SU-DHL-6 (cell line): ENCODE results near the gene MBD5.

Source experiments
- H2AFZ ChIP-seq: fragments of 200-600 bp; sonication (generic); 2 replicates; pipeline ENCODE4 v1.6.1; 2014; ENCODE audit warnings: low read depth, mild to moderate bottlenecking, moderate library complexity, mixed read lengths, antibody characterized with exemption, low read length; ENCODE audit not compliant: severe bottlenecking
- H3F3A ChIP-seq: fragments of 200-600 bp; shearing (Covaris generic); 2 replicates; pipeline ENCODE4 v1.6.0; 2016; ENCODE audit warnings: antibody characterized with exemption, mild to moderate bottlenecking; ENCODE audit not compliant: insufficient read depth
- H3K27ac ChIP-seq: fragments of 200-600 bp; sonication (generic); 2 replicates; pipeline ENCODE4 v1.5.1; 2016; ENCODE audit warnings: low read depth, mild to moderate bottlenecking, low read length, moderate library complexity, mixed read lengths
- H3K27me3 ChIP-seq: fragments of 200-600 bp; sonication (generic), shearing (Covaris generic); 2 replicates; pipeline ENCODE4 v1.6.0; 2014; ENCODE audit warnings: mild to moderate bottlenecking, low read length
- H3K36me3 ChIP-seq: fragments of 200-600 bp; sonication (generic); 2 replicates; pipeline ENCODE4 v1.6.1; 2014; ENCODE audit warnings: mild to moderate bottlenecking, low read length, mixed read lengths
- H3K4me2 ChIP-seq: fragments of 300-600, 200-600 bp; shearing (Covaris generic), sonication (generic); 2 replicates; pipeline ENCODE4 v1.6.0; 2014; ENCODE audit warnings: low read length, low read depth, mild to moderate bottlenecking; ENCODE audit not compliant: poor library complexity, severe bottlenecking
- H3K4me3 ChIP-seq: fragments of 200-600 bp; sonication (generic); 2 replicates; pipeline ENCODE4 v1.5.1; 2014; ENCODE audit warnings: antibody characterized with exemption, low read length, mild to moderate bottlenecking, mixed read lengths; ENCODE audit not compliant: insufficient read depth, poor library complexity, severe bottlenecking
- H3K79me2 ChIP-seq: fragments of 200-600 bp; sonication (generic); 2 replicates; pipeline ENCODE4 v1.6.1; 2014; ENCODE audit warnings: mild to moderate bottlenecking, low read length, moderate library complexity; ENCODE audit not compliant: insufficient read depth
- H3K9ac ChIP-seq: fragments of 200-600 bp; sonication (generic); 2 replicates; pipeline ENCODE4 v1.7.0; 2014; ENCODE audit warnings: mild to moderate bottlenecking, low read length
- H3K9me2 ChIP-seq: fragments of 200-600 bp; sonication (generic); replicated peaks from 2 replicates; pipeline ENCODE4 v1.6.1; 2014; ENCODE audit warnings: low read length; ENCODE audit not compliant: insufficient read depth
- H3K9me3 ChIP-seq: fragments of 200-600 bp; sonication (generic); 2 replicates; pipeline ENCODE4 v1.6.1; 2014; ENCODE audit warnings: low read length, mixed read lengths; ENCODE audit not compliant: insufficient read depth
- H4K20me1 ChIP-seq: fragments of 200-600 bp; sonication (generic); 2 replicates; pipeline ENCODE4 v1.6.1; 2014; ENCODE audit warnings: low read depth, mild to moderate bottlenecking, antibody characterized with exemption, low read length, moderate library complexity, mixed read lengths
- EZH2phosphoT487 ChIP-seq: fragments of 200-600 bp; sonication (generic), shearing (Covaris generic); conservative IDR thresholded peaks from 2 replicates; pipeline ENCODE4 v1.6.1; 2018; ENCODE audit warnings: mild to moderate bottlenecking, antibody characterized with exemption, low read length, moderate library complexity, mixed read lengths
- TF ChIP-seq, protein P1 (sequence below): fragments of 200-600 bp; sonication (generic); IDR thresholded peaks from one replicate; pipeline ENCODE4 v1.5.1; 2017; ENCODE audit warnings: antibody characterized with exemption, mild to moderate bottlenecking, low read length, moderate library complexity; ENCODE audit not compliant: insufficient read depth, poor library complexity, severe bottlenecking

The MBD5 gene

DNA sequence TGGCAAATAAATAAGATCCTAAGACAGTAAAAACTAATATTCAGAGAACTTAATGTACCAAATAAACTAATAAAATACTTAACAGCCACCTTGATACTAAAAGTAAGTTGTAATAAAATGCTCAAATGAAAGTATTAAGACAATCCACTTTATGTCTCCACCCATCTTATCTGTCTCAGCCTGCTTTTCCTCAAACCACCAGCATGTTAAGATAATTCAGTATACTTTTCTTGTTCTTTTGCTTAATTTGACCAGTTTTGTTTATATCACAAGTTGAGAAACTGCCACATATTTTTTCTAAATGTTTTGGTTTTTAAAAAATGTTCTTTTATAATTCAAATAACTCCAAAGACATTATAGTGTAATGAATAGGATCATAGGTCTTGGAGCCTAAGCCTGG lies 142.0 kb downstream of the MBD5 start:
- Histone ChIP-seq H3K9ac (no peak overlapping the region), H3K9me2 (no peaks in the 10 kb centered on the region), H3K4me2 (no peak overlapping the region), H3K36me3 (no peaks in the 10 kb centered on the region), H3F3A (no peaks in the 10 kb centered on the region), H3K79me2 (no peaks in the 10 kb centered on the region), H3K9me3 (no peaks in the 10 kb centered on the region), H3K4me3 (no peak overlapping the region), H3K27me3 (no peaks in the 10 kb centered on the region), H2AFZ (no peak overlapping the region), H3K27ac (no peak overlapping the region), H4K20me1 (no peaks in the 10 kb centered on the region)
- no peak for TF ChIP-seq EZH2phosphoT487
- TF ChIP-seq, protein P1, sequence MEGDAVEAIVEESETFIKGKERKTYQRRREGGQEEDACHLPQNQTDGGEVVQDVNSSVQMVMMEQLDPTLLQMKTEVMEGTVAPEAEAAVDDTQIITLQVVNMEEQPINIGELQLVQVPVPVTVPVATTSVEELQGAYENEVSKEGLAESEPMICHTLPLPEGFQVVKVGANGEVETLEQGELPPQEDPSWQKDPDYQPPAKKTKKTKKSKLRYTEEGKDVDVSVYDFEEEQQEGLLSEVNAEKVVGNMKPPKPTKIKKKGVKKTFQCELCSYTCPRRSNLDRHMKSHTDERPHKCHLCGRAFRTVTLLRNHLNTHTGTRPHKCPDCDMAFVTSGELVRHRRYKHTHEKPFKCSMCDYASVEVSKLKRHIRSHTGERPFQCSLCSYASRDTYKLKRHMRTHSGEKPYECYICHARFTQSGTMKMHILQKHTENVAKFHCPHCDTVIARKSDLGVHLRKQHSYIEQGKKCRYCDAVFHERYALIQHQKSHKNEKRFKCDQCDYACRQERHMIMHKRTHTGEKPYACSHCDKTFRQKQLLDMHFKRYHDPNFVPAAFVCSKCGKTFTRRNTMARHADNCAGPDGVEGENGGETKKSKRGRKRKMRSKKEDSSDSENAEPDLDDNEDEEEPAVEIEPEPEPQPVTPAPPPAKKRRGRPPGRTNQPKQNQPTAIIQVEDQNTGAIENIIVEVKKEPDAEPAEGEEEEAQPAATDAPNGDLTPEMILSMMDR = no peak

DNA sequence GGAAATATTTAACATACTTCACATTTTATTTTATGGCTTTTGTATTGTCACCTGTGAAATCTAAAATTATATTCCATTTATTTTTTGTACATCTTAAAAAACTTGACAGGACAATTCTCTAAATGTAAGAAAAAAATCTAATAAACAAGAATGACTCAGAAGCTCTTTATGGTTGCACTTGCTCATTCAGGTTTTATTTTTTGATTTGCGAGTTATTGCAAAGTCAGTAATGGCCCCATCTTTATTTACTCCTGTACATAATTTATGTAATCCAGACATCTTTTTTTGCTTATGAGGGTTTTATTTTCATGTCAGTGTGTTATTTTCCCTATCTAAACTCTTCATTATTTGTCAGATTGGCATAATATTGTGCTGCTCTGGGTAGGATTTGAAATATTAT lies 145.1 kb downstream of the MBD5 start:
- no peaks in the 10 kb centered on the region for H3K9me2 ChIP-seq
- no peak overlapping the region for H3K4me2 ChIP-seq
- H3K79me2 ChIP-seq = no peaks in the 10 kb centered on the region
- H3K36me3 ChIP-seq = no peaks in the 10 kb centered on the region
- no peak for TF ChIP-seq EZH2phosphoT487
- TF ChIP-seq, protein P1 = no peak
- H2AFZ ChIP-seq = no peak overlapping the region
- no peaks in the 10 kb centered on the region for H3K9me3 ChIP-seq
- no peaks in the 10 kb centered on the region for H4K20me1 ChIP-seq
- no peak overlapping the region for H3K4me3 ChIP-seq
- H3K27me3 ChIP-seq = no peaks in the 10 kb centered on the region
- H3F3A ChIP-seq = no peaks in the 10 kb centered on the region
- no peak overlapping the region for H3K27ac ChIP-seq
- H3K9ac ChIP-seq = no peak overlapping the region

DNA sequence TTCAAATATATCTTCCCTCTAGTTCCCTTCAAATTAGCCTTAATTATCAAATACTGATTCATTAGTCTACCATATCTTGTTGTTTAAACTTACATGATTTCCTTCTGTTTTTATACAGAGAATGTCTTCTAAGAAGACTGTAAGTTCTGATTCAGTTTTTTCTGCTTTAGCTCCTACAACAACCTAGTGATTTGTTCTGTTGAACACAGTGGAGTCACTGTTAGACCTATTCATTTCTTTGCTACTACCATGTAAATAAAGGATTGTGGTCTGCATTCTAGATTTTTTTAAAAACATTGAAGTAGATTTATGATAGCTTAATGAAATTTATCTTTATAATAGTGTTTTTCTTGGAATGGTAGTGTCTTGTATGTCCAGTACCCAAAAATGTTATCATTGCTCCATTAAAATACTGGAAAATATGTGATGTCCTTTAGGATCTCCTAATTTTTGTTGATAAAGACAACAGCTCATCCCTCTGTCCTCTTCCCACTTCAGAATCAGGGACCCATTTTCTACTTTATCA lies 146.4 kb downstream of the MBD5 start:
- no peak overlapping the region for H3K4me2 ChIP-seq
- H3K27ac ChIP-seq = no peak overlapping the region
- no peaks in the 10 kb centered on the region for H4K20me1 ChIP-seq
- no peaks in the 10 kb centered on the region for H3F3A ChIP-seq
- H2AFZ ChIP-seq = no peak overlapping the region
- no peaks in the 10 kb centered on the region for H3K27me3 ChIP-seq
- no peaks in the 10 kb centered on the region for H3K36me3 ChIP-seq
- no peaks in the 10 kb centered on the region for H3K79me2 ChIP-seq
- no peak overlapping the region for H3K4me3 ChIP-seq
- H3K9ac ChIP-seq = no peak overlapping the region
- no peaks in the 10 kb centered on the region for H3K9me3 ChIP-seq
- H3K9me2 ChIP-seq = no peaks in the 10 kb centered on the region
- TF ChIP-seq, protein P1 = no peak
- TF ChIP-seq EZH2phosphoT487 = no peak
